ENCODE data around the gene NDUFS8. TPM values are rescaled to one million over a fixed set of nuclear protein-coding genes. Genes with fewer than 3 reads are reported as not detected.

The NDUFS8 gene
- total and polyA plus RNA-seq, 2 of the 13 experiments (the other 11 are each of a cell fraction or from before 2014, with no cell fraction given): 96.7 to 158 TPM

DNA sequence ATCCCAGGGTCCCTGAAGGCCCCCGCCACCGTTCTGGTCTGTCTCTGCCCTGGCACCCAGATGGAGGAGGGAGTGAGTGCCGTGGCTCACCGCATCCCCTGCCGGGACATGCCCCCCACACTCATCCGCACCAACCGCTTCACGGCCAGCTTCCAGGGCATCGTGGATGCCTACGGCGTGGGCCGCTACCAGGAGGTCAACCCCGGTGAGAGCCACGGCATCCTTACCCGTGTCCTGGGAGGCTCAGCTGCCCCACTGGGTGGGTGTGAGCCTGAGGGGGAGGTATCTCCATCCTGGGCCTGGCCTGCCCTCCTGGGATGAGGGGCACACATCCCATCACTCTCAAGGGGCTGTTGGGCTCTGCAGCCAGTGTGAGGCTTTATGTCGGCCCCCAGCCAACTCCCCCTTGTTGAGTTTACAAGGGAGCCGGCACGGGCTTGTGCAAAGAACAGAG is 14.4 kb downstream of the NDUFS8 start (continued):
- TF ChIP-seq, protein P1, sequence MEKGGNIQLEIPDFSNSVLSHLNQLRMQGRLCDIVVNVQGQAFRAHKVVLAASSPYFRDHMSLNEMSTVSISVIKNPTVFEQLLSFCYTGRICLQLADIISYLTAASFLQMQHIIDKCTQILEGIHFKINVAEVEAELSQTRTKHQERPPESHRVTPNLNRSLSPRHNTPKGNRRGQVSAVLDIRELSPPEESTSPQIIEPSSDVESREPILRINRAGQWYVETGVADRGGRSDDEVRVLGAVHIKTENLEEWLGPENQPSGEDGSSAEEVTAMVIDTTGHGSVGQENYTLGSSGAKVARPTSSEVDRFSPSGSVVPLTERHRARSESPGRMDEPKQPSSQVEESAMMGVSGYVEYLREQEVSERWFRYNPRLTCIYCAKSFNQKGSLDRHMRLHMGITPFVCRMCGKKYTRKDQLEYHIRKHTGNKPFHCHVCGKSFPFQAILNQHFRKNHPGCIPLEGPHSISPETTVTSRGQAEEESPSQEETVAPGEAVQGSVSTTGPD (CRISPR knock-in tag; IDR thresholded peaks at IDR 0.05): no peak
- TF ChIP-seq NCOA2 (CRISPR knock-in tag; IDR thresholded peaks at IDR 0.05) (no peak), ZBTB1 (CRISPR knock-in tag; IDR thresholded peaks at IDR 0.05; ENCODE audit: borderline replicate concordance) (no peak), TOE1 (CRISPR knock-in tag; IDR thresholded peaks at IDR 0.05) (no peak), SP4 (CRISPR knock-in tag; IDR thresholded peaks at IDR 0.05) (no peak)
- TF ChIP-seq, protein P2, sequence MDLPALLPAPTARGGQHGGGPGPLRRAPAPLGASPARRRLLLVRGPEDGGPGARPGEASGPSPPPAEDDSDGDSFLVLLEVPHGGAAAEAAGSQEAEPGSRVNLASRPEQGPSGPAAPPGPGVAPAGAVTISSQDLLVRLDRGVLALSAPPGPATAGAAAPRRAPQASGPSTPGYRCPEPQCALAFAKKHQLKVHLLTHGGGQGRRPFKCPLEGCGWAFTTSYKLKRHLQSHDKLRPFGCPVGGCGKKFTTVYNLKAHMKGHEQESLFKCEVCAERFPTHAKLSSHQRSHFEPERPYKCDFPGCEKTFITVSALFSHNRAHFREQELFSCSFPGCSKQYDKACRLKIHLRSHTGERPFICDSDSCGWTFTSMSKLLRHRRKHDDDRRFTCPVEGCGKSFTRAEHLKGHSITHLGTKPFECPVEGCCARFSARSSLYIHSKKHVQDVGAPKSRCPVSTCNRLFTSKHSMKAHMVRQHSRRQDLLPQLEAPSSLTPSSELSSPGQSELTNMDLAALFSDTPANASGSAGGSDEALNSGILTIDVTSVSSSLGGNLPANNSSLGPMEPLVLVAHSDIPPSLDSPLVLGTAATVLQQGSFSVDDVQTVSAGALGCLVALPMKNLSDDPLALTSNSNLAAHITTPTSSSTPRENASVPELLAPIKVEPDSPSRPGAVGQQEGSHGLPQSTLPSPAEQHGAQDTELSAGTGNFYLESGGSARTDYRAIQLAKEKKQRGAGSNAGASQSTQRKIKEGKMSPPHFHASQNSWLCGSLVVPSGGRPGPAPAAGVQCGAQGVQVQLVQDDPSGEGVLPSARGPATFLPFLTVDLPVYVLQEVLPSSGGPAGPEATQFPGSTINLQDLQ (CRISPR knock-in tag; IDR thresholded peaks at IDR 0.05): no peak

- intact Hi-C loops (cut with micrococcal nuclease; ENCODE audit: unreplicated experiment) (no loop called here), in situ Hi-C loops (cut with HindIII; ENCODE audit: extremely low pct_ligation_motif_present, low pct_unique_long_range_greater_than_20kb) (no loop called here)
- no peak overlapping the region for H3K4me2 ChIP-seq (ENCODE audit: low read depth, low read length)
- 96% methylated on average over 26 of the region's 37 CpGs for whole genome bisulfite sequencing (ENCODE audit: low lambda C conversion rate)
- H3K79me2 ChIP-seq (ENCODE audit: insufficient read depth, low read length): no peaks in the 10 kb centered on the region
- no peaks in the 10 kb centered on the region for H3K4me1 ChIP-seq (ENCODE audit: insufficient read depth, low read length)
- TF ChIP-seq AGO2 (optimal IDR thresholded peaks at IDR 0.05; ENCODE audit: low read depth, low read length) (peak; percentile 33), THAP7 (CRISPR knock-in tag; IDR thresholded peaks at IDR 0.05) (no peak), RBFOX2 (IDR thresholded peaks at IDR 0.05; ENCODE audit: low read depth, low read length) (peak; percentile 48), POLR2A (IDR thresholded peaks at IDR 0.05; ENCODE audit: insufficient read depth in 1 of 2, low read depth in 2 of 2, low read length in 2 of 2) (0 out of 4 replicates have a peak, but pooled peaks of 1 of the 2 experiments have one; percentile 25)
- POLR2A ChIA-PET: no interaction called here
- H3K27me3 ChIP-seq (ENCODE audit: control insufficient read depth in 1 of 2, insufficient read depth in 2 of 2, low read length in 2 of 2): no peaks in the 10 kb centered on the region
- no peaks in the 10 kb centered on the region for H3K9me3 ChIP-seq (ENCODE audit: low read length)
- FAIRE-seq (no peak), ATAC-seq (no peak), DNase-seq (ENCODE audit: low spot score) (no peak)
- CTCF ChIA-PET (ENCODE audit: low intra/inter-chr PET ratio, low total read pairs): no interaction called here
- no peak overlapping the region for H3K4me3 ChIP-seq (replicated peaks in 1 of 3; ENCODE audit: insufficient read depth in 1 of 3, low read depth in 2 of 3, low read length in 3 of 3)
- H3K36me3 ChIP-seq (replicated peaks in 1 of 2; ENCODE audit: control insufficient read depth in 1 of 2, insufficient read depth in 2 of 2, low read length in 2 of 2): peaks cover 11 to 29% of the 10 kb centered on the region in 2 experiments; a peak in 4 of 5 replicates
- H2AFZ ChIP-seq (ENCODE audit: low read length): no peak overlapping the region
- H4K20me1 ChIP-seq (ENCODE audit: insufficient read depth, low read length): peaks cover 5% of the 10 kb centered on the region; the same call in 1 of the 2 replicates
- no peak overlapping the region for H3K27ac ChIP-seq (ENCODE audit: extremely low read length, insufficient read depth, low read length)
- no peak overlapping the region for H3K9ac ChIP-seq (ENCODE audit: insufficient read depth, low read depth, low read length)
- BruUV-seq (replicated peaks): no TSS peak
Measured at GRCh38 chr11:68047437-68048290, 17.2 kb downstream of the NDUFS8 start.
